HCT116 (cell line): ENCODE results near the gene C11orf91. TPM values are rescaled to one million over a fixed set of nuclear protein-coding genes. Genes with fewer than 3 reads are reported as not detected.

Source experiments
- ATAC-seq: fragments of 200-7000 bp; cut with Tn5 transposase; 2 replicates; pipeline ENCODE4 v1.9.1; 2020; ENCODE audit warnings: mild to moderate bottlenecking, moderate library complexity
- BruUV-seq: library from RNA; stranded (reverse); fragments of 400-500 nt; replicated peaks from 2 replicates; lab custom pipeline; 2021; lab: Mats Ljungman, UMichigan
- CTCF ChIA-PET: fragments of 300-600 bp; sonication (Branson Sonifier 250); formaldehyde crosslinking; loops from one replicate; lab custom pipeline; 2021; ENCODE audit warnings: antibody characterized with exemption; lab: Charles Lee
- POLR2A ChIA-PET: fragments of 300-600, 350-600 bp; sonication (Branson Sonifier 250); formaldehyde crosslinking; loops from one replicate; lab custom pipeline; 2021; ENCODE audit warnings: antibody characterized with exemption; lab: Charles Lee
- RAD21 ChIA-PET, 2 experiments: fragments of 300-600 bp; sonication (Branson Sonifier 250); formaldehyde crosslinking; loops; one replicate each; lab custom pipeline; 2023; ENCODE audit warnings: low total read pairs in 2 of 2; ENCODE audit not compliant: uncharacterized antibody in 2 of 2, unreplicated experiment in 2 of 2, low non-redundant PET in 1 of 2; lab: Charles Lee
- DNase-seq: peaks from one replicate; pipeline ENCODE4 v3.0.0-alpha.2; 2010; ENCODE audit warnings: low read depth, low spot score
- H2AFZ ChIP-seq: fragments of 200-600 bp; shearing (Covaris generic), sonication (generic); 2 replicates; pipeline ENCODE4 v1.6.1; 2017; ENCODE audit warnings: low read depth, mixed run types, mixed read lengths, antibody characterized with exemption, low read length; ENCODE audit not compliant: poor library complexity, severe bottlenecking
- H3K27ac ChIP-seq: 2 replicates; pipeline ENCODE4 v1.5.1; 2012; ENCODE audit warnings: low read depth, low read length
- H3K27me3 ChIP-seq: fragments of 200-600 bp; sonication (generic); 2 replicates; pipeline ENCODE4 v1.6.1; 2016; ENCODE audit warnings: mixed run types, low read length, mixed read lengths; ENCODE audit not compliant: insufficient read depth
- H3K36me3 ChIP-seq, 2 experiments: fragments of 200-500 bp in 1 of 2; fragments of 200-600 bp in 1 of 2; sonication (Bioruptor generic) in 1 of 2; sonication (generic) in 1 of 2; 2 replicates each; pipeline versions ENCODE4 v1.5.1 to v1.6.1; 2014 to 2016; ENCODE audit warnings: low read length in 2 of 2, inconsistent platforms in 1 of 2, mixed read lengths in 1 of 2, mixed run types in 1 of 2; ENCODE audit not compliant: insufficient read depth in 2 of 2, control insufficient read depth in 1 of 2
- H3K4me1 ChIP-seq, 2 experiments: fragments of 200-600 bp in 1 of 2; sonication (generic) in 1 of 2; 2 replicates each; pipeline versions ENCODE4 v1.5.1 to v1.6.1; 2012 to 2017; ENCODE audit warnings: low read length in 2 of 2, inconsistent platforms in 1 of 2, mild to moderate bottlenecking in 1 of 2, mixed read lengths in 1 of 2, mixed run types in 1 of 2, moderate library complexity in 1 of 2; ENCODE audit not compliant: insufficient read depth in 2 of 2, control insufficient read depth in 1 of 2
- H3K4me2 ChIP-seq: fragments of 200-600 bp; sonication (generic); 2 replicates; pipeline ENCODE4 v1.6.1; 2017; ENCODE audit warnings: mixed run types, low read length, mixed read lengths
- H3K4me3 ChIP-seq, 2 experiments: fragments of 200-600 bp in 1 of 2; sonication (generic) in 1 of 2; replicated peaks in 1 of 2; 2 replicates each; pipeline ENCODE4 v1.5.1; 2011 to 2016; ENCODE audit warnings: low read length in 2 of 2, control low read depth in 1 of 2, low read depth in 1 of 2, mild to moderate bottlenecking in 1 of 2, mixed read lengths in 1 of 2, mixed run types in 1 of 2
- H3K79me2 ChIP-seq: fragments of 200-600 bp; sonication (generic); 2 replicates; pipeline ENCODE4 v1.6.1; 2017; ENCODE audit warnings: mild to moderate bottlenecking, mixed run types, low read length, moderate library complexity, mixed read lengths; ENCODE audit not compliant: insufficient read depth
- H3K9ac ChIP-seq: fragments of 200-600 bp; sonication (generic); 2 replicates; pipeline ENCODE4 v1.6.1; 2016; ENCODE audit warnings: low read length, mixed read lengths
- H3K9me2 ChIP-seq: fragments of 200-600 bp; sonication (generic), shearing (Covaris generic); 2 replicates; pipeline ENCODE4 v1.6.1; 2017; ENCODE audit warnings: mixed run types, mild to moderate bottlenecking, moderate library complexity; ENCODE audit not compliant: insufficient read depth
- H3K9me3 ChIP-seq, 2 experiments: fragments of 200-500 bp in 1 of 2; fragments of 200-600 bp in 1 of 2; sonication (Bioruptor generic) in 1 of 2; sonication (generic) in 1 of 2; 2 replicates each; pipeline ENCODE4 v1.6.1; 2014 to 2017; ENCODE audit warnings: low read length in 2 of 2, mixed read lengths in 2 of 2, inconsistent platforms in 1 of 2, low read depth in 1 of 2, mild to moderate bottlenecking in 1 of 2, mixed run types in 1 of 2, moderate library complexity in 1 of 2; ENCODE audit not compliant: control insufficient read depth in 1 of 2, insufficient read depth in 1 of 2
- H4K20me1 ChIP-seq: fragments of 200-600 bp; sonication (generic), shearing (Covaris generic); 2 replicates; pipeline ENCODE4 v1.6.1; 2017; ENCODE audit warnings: mixed run types, mild to moderate bottlenecking, moderate library complexity; ENCODE audit not compliant: insufficient read depth
- ATF3 ChIP-seq: IDR thresholded peaks from 2 replicates; pipeline ENCODE4 v1.6.1; 2012
- CEBPB ChIP-seq: IDR thresholded peaks from 2 replicates; pipeline ENCODE4 v1.6.1; 2012; ENCODE audit warnings: low read depth
- CTCF ChIP-seq, 3 experiments: fragments of 200-600 bp in 1 of 3; sonication (generic) in 1 of 3; IDR thresholded peaks in 2 of 3; conservative IDR thresholded peaks in 1 of 3; 2 replicates each; pipeline ENCODE4 v1.5.1; 2012 to 2017; ENCODE audit warnings: low read depth in 2 of 3, low read length in 2 of 3, antibody characterized with exemption in 1 of 3, borderline replicate concordance in 1 of 3, control low read depth in 1 of 3, mild to moderate bottlenecking in 1 of 3, mixed read lengths in 1 of 3, mixed run types in 1 of 3, moderate library complexity in 1 of 3; ENCODE audit not compliant: insufficient read depth in 1 of 3
- MAX ChIP-seq: IDR thresholded peaks from 2 replicates; pipeline ENCODE4 v1.6.1; 2012
- POLR2A ChIP-seq: IDR thresholded peaks from 2 replicates; pipeline ENCODE4 v1.7.0; 2011; ENCODE audit warnings: borderline replicate concordance; ENCODE audit not compliant: insufficient read depth, insufficient read length; ENCODE audit errors: extremely low read depth
- SP1 ChIP-seq: IDR thresholded peaks from 2 replicates; pipeline ENCODE4 v1.6.1; 2012; ENCODE audit warnings: low read depth
- SRF ChIP-seq: IDR thresholded peaks from 2 replicates; pipeline ENCODE4 v1.6.1; 2012; ENCODE audit warnings: low read depth
- TCF7L2 ChIP-seq: IDR thresholded peaks from 2 replicates; pipeline ENCODE4 v1.7.0; 2011; ENCODE audit warnings: borderline replicate concordance, inconsistent platforms; ENCODE audit not compliant: insufficient read depth, insufficient read length; ENCODE audit errors: extremely low read depth
- ZBTB33 ChIP-seq: IDR thresholded peaks from 2 replicates; pipeline ENCODE4 v1.6.1; 2011; ENCODE audit warnings: mild to moderate bottlenecking, low read length, moderate library complexity; ENCODE audit not compliant: insufficient replicate concordance; ENCODE audit errors: extremely low read depth
- ZNF274 ChIP-seq: fragments of 200-500 bp; sonication (Bioruptor generic); IDR thresholded peaks from 2 replicates; pipeline ENCODE4 v1.6.1; 2014; ENCODE audit warnings: mild to moderate bottlenecking, low read depth, low read length, inconsistent platforms
- intact Hi-C: fragments of 100-400 bp; cut with micrococcal nuclease; formaldehyde crosslinking; loops from 2 replicates; pipeline ENCODE4 v1.10.0; 2022
- total RNA-seq: library from RNA; stranded (reverse); gene quantifications from one replicate; pipeline ENCODE4 v1.2.1, GENCODE V29; 2021; ENCODE audit not compliant: unreplicated experiment

The C11orf91 gene
- total RNA-seq, 1 experiment from 2014 or later = 0.54 TPM

GRCh38 chr11:33696411-33696810 is 4.2 kb downstream of the C11orf91 start:
- no peaks in the 10 kb centered on the region for H3K79me2 ChIP-seq
- no peaks in the 10 kb centered on the region for H3K9me3 ChIP-seq
- H3K4me2 ChIP-seq = no peak overlapping the region
- intact Hi-C loops = loop anchor here (10.0 kb wide), 1 partner anchor 812 kb away; no protein-coding TSS in a partner anchor
- POLR2A ChIA-PET = interaction anchor here (0.7 kb wide), 1 partner anchor 329 kb away, joined by 3 read pairs; no protein-coding TSS in a partner anchor
- H3K9ac ChIP-seq = no peak overlapping the region
- no peak for ATAC-seq
- no peak for DNase-seq
- BruUV-seq = no TSS peak
- H3K36me3 ChIP-seq = no peaks in the 10 kb centered on the region
- H3K9me2 ChIP-seq = no peaks in the 10 kb centered on the region
- no peak for TF ChIP-seq MAX
- TF ChIP-seq ATF3 = no peak
- TF ChIP-seq ZBTB33 = no peak
- no peak for TF ChIP-seq POLR2A
- TF ChIP-seq CEBPB = no peak
- no peak for TF ChIP-seq SRF
- no peak for TF ChIP-seq SP1
- no peak for TF ChIP-seq CTCF (IDR thresholded peaks at IDR 0.05 in 2 of 3, conservative IDR thresholded peaks at IDR 0.05 in 1 of 3; ENCODE audit: borderline replicate concordance in 1 of 3, insufficient read depth in 1 of 3, low read depth in 2 of 3, low read length in 2 of 3)
- no peak for TF ChIP-seq ZNF274
- no peak for TF ChIP-seq TCF7L2
- TF ChIP-seq, all 23 proteins: peak for 0
- Histone ChIP-seq H3K4me1 (peaks cover 32 to 71% of the 10 kb centered on the region in 2 experiments), H3K27me3 (no peaks in the 10 kb centered on the region), H2AFZ (no peak overlapping the region), H4K20me1 (no peaks in the 10 kb centered on the region), H3K4me3 (no peak overlapping the region), H3K27ac (no peak overlapping the region)
- RAD21 ChIA-PET = no interaction called here
- CTCF ChIA-PET = interaction anchor here (3.4 kb wide), 1 partner anchor 46 kb away, joined by 10 read pairs; no protein-coding TSS in a partner anchor
